HG03469 (cell line): Measurements from ENCODE around the gene CNTNAP2.

Source experiments
- ATAC-seq: cut with Tn5 transposase; IDR thresholded peaks from one replicate; pipeline ENCODE4 v1.9.1; 2021; ENCODE audit warnings: mild to moderate bottlenecking, moderate library complexity, moderate number of reproducible peaks; ENCODE audit not compliant: unreplicated experiment

Gene CNTNAP2

GRCh38 chr7:146554556-146554955, 438.0 kb downstream of the CNTNAP2 start:
- no peak for ATAC-seq

- ATAC-seq: no peak
These were observed 441.4 kb downstream of the CNTNAP2 start for GRCh38 chr7:146557971-146558469.

- ATAC-seq: no peak
These were observed 449.3 kb downstream of the CNTNAP2 start for GRCh38 chr7:146565872-146566271.

GRCh38 chr7:146575903-146576302, 459.3 kb downstream of the CNTNAP2 start:
- no peak for ATAC-seq

- no peak for ATAC-seq
These were observed 475.4 kb downstream of the CNTNAP2 start for GRCh38 chr7:146591976-146592375.

- no peak for ATAC-seq
These were observed 490.0 kb downstream of the CNTNAP2 start for GRCh38 chr7:146606628-146607027.

- no peak for ATAC-seq
These were observed 503.0 kb downstream of the CNTNAP2 start for GRCh38 chr7:146619641-146620040.

- no peak for ATAC-seq
These were observed 510.3 kb downstream of the CNTNAP2 start for GRCh38 chr7:146626912-146627311.

GRCh38 chr7:146635205-146636032, 518.8 kb downstream of the CNTNAP2 start:
- ATAC-seq: no peak

- ATAC-seq: no peak
These were observed 519.4 kb downstream of the CNTNAP2 start for GRCh38 chr7:146636033-146636356.

GRCh38 chr7:146636581-146636980, 520.0 kb downstream of the CNTNAP2 start:
- no peak for ATAC-seq

- ATAC-seq: no peak
These were observed 522.7 kb downstream of the CNTNAP2 start for GRCh38 chr7:146639291-146639690.

GRCh38 chr7:146641491-146641890, 524.9 kb downstream of the CNTNAP2 start:
- no peak for ATAC-seq

- no peak for ATAC-seq
These were observed 528.9 kb downstream of the CNTNAP2 start for GRCh38 chr7:146645383-146645976.

- ATAC-seq: no peak
These were observed 530.8 kb downstream of the CNTNAP2 start for GRCh38 chr7:146647445-146647844.

GRCh38 chr7:146652176-146652575, 535.6 kb downstream of the CNTNAP2 start:
- ATAC-seq: no peak

GRCh38 chr7:146654048-146654447, 537.4 kb downstream of the CNTNAP2 start:
- no peak for ATAC-seq

- ATAC-seq: no peak
These were observed 539.6 kb downstream of the CNTNAP2 start for GRCh38 chr7:146655928-146656797.

- no peak for ATAC-seq
These were observed 540.4 kb downstream of the CNTNAP2 start for GRCh38 chr7:146656988-146657387.

GRCh38 chr7:146658604-146659003, 542.0 kb downstream of the CNTNAP2 start:
- ATAC-seq: no peak

- ATAC-seq: no peak
These were observed 543.1 kb downstream of the CNTNAP2 start for GRCh38 chr7:146659732-146660131.
